Activated CD8-positive, alpha-beta memory T cell treated with anti-CD3 and anti-CD28 coated beads for 4 hours (primary cell): ENCODE data around the gene VSTM2A.

Experiments
- DNase-seq, 2 donors: peaks; one replicate each; pipeline ENCODE4 v3.0.0-alpha.2; 2020; ENCODE audit warnings: low read depth in 2 of 2

VSTM2A gene

DNA sequence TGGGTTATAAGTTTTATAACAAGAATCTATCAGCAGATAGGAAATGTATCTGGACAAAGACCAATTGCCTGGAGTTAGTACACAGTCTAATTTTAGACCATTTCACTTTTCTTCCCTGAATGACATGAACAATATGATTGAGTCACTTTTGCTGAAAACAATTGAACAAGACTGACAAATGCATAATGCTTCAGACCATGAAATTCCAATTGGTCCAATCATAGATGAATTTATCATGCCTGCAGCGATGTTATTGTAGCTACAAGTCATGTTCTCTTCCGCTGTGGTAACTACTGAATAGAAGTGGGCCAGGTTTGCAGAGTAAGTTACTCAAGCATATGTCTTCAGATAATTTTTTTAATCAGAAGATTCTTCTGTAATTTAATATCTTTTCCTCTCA is 73.4 kb downstream of the VSTM2A start:
- DNase-seq: no peak
